Stimulated activated CD8-positive, alpha-beta memory T cell treated with anti-CD3 and anti-CD28 coated beads, Interleukin-7, amount 100 ng/mL, for 4 hours (primary cell): ENCODE measurements around the gene ZNF432.

Experiments used
- DNase-seq, 2 donors: peaks; one replicate each; pipeline ENCODE4 v3.0.0-alpha.2; 2020; ENCODE audit warnings: low read depth in 2 of 2

ZNF432 gene

DNA sequence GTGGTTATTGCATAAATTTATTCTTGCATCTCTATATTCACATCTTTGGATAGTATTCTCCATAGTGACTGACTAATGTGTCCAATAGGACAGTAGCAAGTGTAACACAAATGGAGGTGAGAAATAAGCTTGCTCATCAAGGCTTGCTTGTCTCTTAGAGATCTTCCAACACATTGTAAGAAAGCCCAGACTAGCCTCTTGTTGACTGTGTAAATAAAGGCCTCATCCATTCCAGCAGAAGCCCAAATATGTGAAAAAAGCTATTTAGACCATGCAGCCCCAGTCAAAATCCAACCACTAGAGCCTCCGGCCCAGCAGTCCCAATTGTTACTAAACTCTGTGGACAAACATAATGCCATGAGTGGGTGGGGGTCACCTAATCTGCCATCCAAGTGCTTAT, 38.0 kb downstream of the ZNF432 start:
- no peak for DNase-seq

GRCh38 chr19:52007806-52008557, 40.7 kb downstream of the ZNF432 start, which contains the start of gene ZNF615:
Gene ZNF615, minus strand, starts transcription at chr19:52008211. Its CDS starts 4,500 bp downstream, at chr19:52003711.
- peak; percentile 76 to 81 for DNase-seq

DNA sequence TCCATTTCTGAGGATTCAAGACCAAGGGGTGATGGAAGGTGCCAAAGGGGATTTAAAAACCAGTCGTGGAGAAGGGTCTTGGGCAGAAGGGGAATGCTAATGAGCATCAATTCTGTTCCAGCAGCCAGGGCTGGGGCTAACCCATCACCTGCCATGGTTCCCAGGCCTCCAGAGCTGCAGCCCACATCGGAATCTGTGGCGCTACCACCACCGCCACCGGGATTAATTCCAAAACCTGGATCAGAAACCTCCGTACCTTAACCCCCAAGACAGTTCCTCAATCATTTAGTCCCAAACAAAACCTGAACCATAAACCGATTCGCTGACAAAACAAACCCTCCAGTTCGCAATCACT, 41.2 kb downstream of the ZNF432 start:
- no peak for DNase-seq

DNA sequence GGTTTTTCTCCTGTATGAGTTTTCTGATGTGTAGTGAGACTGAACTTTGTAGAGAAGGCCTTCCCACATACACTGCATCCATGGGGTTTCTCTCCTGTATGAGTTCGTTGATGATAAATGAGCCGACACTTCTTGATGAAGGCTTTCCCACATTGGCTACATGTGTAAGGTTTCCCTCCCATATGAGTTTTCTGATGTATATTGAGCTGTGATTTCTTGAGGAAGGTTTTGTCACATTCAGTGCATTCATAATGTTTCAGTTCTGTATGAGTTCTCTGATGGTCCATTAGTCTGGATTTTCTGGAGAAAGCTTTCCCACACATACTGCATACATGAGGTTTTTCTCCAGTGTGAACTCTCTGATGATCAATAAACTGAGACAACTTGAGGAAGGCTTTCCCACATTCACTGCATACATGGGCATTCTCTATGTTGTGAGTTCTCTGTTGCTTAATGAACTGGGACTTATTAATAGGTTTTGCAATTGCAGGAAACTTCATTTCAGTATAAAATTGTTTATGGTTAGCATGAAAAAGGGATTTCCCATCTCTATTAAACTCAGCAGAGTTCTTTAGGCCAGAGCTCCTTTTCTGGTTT, 54.5 kb downstream of the ZNF432 start:
- no peak for DNase-seq

GRCh38 chr19:51993422-51993821, 55.2 kb downstream of the ZNF432 start:
- DNase-seq = no peak

DNA sequence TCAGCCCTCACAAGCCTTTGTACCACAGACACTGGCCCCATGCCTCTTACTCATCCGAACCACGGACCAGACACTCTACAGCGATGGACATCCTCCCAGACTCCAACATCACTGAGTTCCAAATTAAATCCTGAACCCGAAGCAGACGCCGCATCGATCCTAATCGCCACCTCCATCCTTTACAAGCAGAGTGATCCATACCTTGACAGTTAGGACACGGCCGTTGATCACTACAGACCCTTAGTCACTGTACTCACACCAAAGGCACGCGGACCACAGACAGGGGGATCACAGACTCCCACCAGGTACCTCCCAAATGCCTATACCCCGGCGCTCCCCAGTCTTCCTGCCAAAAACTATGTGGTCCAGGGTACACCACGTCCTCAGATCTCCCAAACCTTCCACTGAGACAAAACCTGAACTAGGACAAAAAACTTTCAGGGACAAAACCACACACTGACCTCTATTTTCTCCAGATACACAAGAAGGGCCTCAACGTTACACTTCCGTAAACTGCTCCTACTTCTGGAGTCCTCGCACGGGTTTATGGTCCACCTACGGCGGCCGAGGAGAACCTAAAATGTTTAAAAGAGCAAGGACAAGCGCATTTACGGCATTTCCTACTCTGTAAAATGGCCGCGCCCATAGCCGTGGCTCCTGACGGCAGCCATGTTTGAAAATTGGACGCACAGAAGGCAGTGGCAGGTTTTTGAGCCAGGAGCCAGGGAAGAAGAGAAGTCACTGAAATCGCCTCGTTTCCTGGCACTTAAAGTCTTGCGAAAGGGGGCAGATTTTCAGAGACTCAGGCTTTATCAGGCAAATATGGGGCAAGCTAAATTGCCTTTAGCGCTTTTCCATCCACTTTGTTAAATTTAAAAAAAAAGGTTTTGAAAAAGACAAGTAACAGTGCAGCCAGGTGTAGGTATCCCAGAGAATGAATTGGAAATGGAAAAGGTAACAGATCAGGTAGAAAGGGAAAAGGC, 62.0 kb downstream of the ZNF432 start, which contains the start of gene ZNF350:
TSS of gene ZNF350 (minus strand) at position 532 of the 983 bp plus-strand sequence. CDS start 12,480 bp downstream, outside the sequence.
- DNase-seq = peak; percentile 81 to 88

- DNase-seq = no peak
Observed at GRCh38 chr19:51983361-51983760, 65.3 kb downstream of the ZNF432 start.
